Vagina (tissue), 2 donors: ENCODE results near the gene ERICH4. TPM values are rescaled to one million over a fixed set of nuclear protein-coding genes. Genes with fewer than 3 reads are reported as not detected.

ENCODE experiments used
- DNase-seq, 2 donors: peaks; one replicate each; pipeline ENCODE4 v3.0.0-alpha.2; 2017; ENCODE audit errors: extremely low spot score in 2 of 2
- H3K27ac ChIP-seq: fragments of 200-600 bp; sonication (generic); one replicate; pipeline ENCODE4 v1.5.1; 2019
- H3K27me3 ChIP-seq: fragments of 200-600 bp; sonication (generic); one replicate; pipeline ENCODE4 v1.5.1; 2019
- H3K36me3 ChIP-seq, 2 donors: fragments of 200-600 bp; sonication (generic); one replicate each; pipeline ENCODE4 v1.5.1; 2017 to 2019
- H3K4me1 ChIP-seq: fragments of 200-600 bp; sonication (generic); one replicate; pipeline ENCODE4 v1.5.1; 2019
- H3K4me3 ChIP-seq, 2 donors: fragments of 200-600 bp; sonication (generic); 1 replicate in 1 of 2; 2 replicates in 1 of 2; pipeline ENCODE4 v1.5.1; 2016 to 2019
- H3K9me3 ChIP-seq: fragments of 200-600 bp; sonication (generic); one replicate; pipeline ENCODE4 v1.5.1; 2019
- POLR2A ChIP-seq, 2 donors: fragments of 450-650 bp; IDR thresholded peaks; one replicate each; pipeline ENCODE4 v1.6.1; 2017; ENCODE audit warnings: antibody characterized with exemption in 2 of 2, mild to moderate bottlenecking in 2 of 2, moderate library complexity in 2 of 2
- POLR2AphosphoS5 ChIP-seq, 2 donors: sonication (generic); formaldehyde crosslinking; IDR thresholded peaks; one replicate each; pipeline ENCODE4 v1.9.0; 2017; ENCODE audit warnings: antibody characterized with exemption in 2 of 2, mild to moderate bottlenecking in 2 of 2, low read depth in 1 of 2; ENCODE audit not compliant: insufficient read depth in 1 of 2
- intact Hi-C: fragments of 100-400 bp; cut with DNase I; formaldehyde crosslinking; loops from one replicate; pipeline ENCODE4 v1.15.1; 2023
- total RNA-seq: library from RNA; depleted of rRNA; stranded (reverse); fragments of >200 nt; gene quantifications from one replicate; pipeline ENCODE4 v1.2.3, GENCODE V29; 2016
- TF ChIP-seq, protein P1 (sequence below), 3 experiments: fragments of 450-650 bp in 2 of 3; fragments of 200-600 bp in 1 of 3; sonication (generic) in 1 of 3; IDR thresholded peaks; one replicate each; pipeline ENCODE4 v1.5.1; 2017 to 2019; ENCODE audit warnings: antibody characterized with exemption in 3 of 3, mild to moderate bottlenecking in 2 of 3, moderate library complexity in 2 of 3

ERICH4 gene
- total RNA-seq, 1 donor from 2014 or later: not detected

DNA sequence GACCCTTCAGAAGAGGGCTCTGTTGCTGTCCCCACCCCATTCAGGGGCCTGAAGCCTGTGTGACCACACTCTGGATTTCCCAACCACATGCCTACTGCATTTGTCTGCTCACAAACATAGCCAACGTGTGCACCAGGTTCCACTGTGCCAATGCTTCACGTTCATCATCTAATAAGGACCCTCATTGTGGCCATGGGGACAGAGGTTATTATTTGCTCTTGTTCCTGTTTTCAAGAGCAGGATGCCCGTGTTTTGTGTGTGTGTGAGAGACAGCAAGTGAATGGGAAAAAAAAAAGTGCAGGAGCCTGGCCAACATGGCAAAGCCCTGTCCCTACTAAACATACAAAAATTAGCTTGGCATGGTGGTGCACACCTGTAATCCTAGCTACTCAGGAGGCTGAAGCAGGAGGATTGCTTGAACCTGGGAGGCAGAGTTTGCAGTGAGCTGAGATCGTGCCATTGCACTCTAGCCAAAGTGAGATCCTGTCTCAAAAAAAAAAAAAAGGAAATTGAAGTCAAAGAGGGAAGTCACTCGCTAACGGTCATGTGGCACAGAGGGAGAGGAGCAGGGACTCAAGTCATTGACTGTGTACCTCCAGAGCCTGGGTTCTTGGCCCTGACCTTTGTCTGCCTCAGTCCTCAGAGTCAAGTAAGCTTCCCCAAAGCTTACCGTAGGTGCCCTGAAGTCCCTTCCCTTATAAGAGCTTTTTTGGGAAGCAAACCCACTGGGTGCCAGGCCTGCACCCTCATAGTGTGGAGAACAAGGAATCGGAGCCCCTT lies 22.7 kb upstream of the ERICH4 start:
- H3K27ac ChIP-seq: no peak overlapping the region
- no peaks in the 10 kb centered on the region for H3K9me3 ChIP-seq
- no peaks in the 10 kb centered on the region for H3K27me3 ChIP-seq
- intact Hi-C loops: no loop called here
- peaks cover 9% of the 10 kb centered on the region for H3K4me1 ChIP-seq
- DNase-seq: no peak
- TF ChIP-seq, protein P1, sequence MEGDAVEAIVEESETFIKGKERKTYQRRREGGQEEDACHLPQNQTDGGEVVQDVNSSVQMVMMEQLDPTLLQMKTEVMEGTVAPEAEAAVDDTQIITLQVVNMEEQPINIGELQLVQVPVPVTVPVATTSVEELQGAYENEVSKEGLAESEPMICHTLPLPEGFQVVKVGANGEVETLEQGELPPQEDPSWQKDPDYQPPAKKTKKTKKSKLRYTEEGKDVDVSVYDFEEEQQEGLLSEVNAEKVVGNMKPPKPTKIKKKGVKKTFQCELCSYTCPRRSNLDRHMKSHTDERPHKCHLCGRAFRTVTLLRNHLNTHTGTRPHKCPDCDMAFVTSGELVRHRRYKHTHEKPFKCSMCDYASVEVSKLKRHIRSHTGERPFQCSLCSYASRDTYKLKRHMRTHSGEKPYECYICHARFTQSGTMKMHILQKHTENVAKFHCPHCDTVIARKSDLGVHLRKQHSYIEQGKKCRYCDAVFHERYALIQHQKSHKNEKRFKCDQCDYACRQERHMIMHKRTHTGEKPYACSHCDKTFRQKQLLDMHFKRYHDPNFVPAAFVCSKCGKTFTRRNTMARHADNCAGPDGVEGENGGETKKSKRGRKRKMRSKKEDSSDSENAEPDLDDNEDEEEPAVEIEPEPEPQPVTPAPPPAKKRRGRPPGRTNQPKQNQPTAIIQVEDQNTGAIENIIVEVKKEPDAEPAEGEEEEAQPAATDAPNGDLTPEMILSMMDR (IDR thresholded peaks at IDR 0.05): no peak
- TF ChIP-seq POLR2AphosphoS5 (IDR thresholded peaks at IDR 0.05; ENCODE audit: insufficient read depth in 1 of 2, low read depth in 1 of 2) (no peak), POLR2A (IDR thresholded peaks at IDR 0.05) (no peak)
- no peak overlapping the region for H3K4me3 ChIP-seq
- peaks cover 6 to 69% of the 10 kb centered on the region in 2 donors for H3K36me3 ChIP-seq

DNA sequence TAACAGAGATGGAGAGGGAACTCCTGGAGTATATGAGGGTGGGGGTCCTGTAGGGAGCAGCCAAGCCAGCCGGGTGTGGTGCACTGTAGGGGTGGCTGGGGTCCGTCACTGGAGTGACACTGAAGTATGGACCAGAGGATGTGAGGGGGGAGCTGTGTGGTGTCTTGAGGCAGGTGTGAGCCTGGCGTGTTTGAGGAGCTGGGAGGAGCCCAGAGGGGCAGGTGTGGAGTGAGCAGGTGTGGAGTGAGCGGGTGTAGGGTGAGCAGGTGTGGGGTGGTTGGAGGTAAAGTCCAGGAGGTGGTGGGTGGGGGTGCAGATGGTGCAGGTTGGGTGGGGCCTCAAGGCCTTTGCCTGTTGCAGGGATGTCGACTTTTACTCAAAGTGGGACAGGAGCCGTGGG lies 21.6 kb upstream of the ERICH4 start:
- Histone ChIP-seq H3K36me3 (peaks cover 6 to 66% of the 10 kb centered on the region in 2 donors), H3K27me3 (no peaks in the 10 kb centered on the region), H3K9me3 (no peaks in the 10 kb centered on the region), H3K4me1 (peaks cover 19% of the 10 kb centered on the region), H3K4me3 (no peak overlapping the region), H3K27ac (no peak overlapping the region)
- intact Hi-C loops: no loop called here
- TF ChIP-seq POLR2AphosphoS5 (IDR thresholded peaks at IDR 0.05; ENCODE audit: insufficient read depth in 1 of 2, low read depth in 1 of 2) (no peak), POLR2A (IDR thresholded peaks at IDR 0.05) (no peak)
- TF ChIP-seq, protein P1 (IDR thresholded peaks at IDR 0.05): no peak
- DNase-seq: no peak

DNA sequence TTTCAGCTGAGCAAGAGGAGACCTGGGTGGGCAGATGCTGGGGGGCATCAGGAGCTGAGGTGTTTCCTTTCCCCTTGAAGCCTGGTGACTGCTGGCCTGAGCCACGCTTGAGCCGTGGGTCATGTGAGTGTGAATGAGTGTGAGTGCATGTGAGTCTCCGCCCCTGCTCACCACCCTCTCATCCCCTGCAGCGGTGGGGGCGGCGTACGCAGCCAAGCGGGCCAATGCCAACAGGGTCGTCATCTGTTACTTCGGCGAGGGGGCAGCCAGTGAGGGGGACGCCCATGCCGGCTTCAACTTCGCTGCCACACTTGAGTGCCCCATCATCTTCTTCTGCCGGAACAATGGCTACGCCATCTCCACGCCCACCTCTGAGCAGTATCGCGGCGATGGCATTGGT lies 21.0 kb upstream of the ERICH4 start:
- H3K9me3 ChIP-seq: no peaks in the 10 kb centered on the region
- intact Hi-C loops: no loop called here
- no peak overlapping the region for H3K27ac ChIP-seq
- H3K4me3 ChIP-seq: no peak overlapping the region
- H3K27me3 ChIP-seq: no peaks in the 10 kb centered on the region
- H3K36me3 ChIP-seq: peaks cover 6 to 60% of the 10 kb centered on the region in 2 donors
- H3K4me1 ChIP-seq: peaks cover 26% of the 10 kb centered on the region
- DNase-seq: no peak
- TF ChIP-seq, protein P1 (IDR thresholded peaks at IDR 0.05): no peak
- no peak for TF ChIP-seq POLR2AphosphoS5 (IDR thresholded peaks at IDR 0.05; ENCODE audit: insufficient read depth in 1 of 2, low read depth in 1 of 2)
- no peak for TF ChIP-seq POLR2A (IDR thresholded peaks at IDR 0.05)

DNA sequence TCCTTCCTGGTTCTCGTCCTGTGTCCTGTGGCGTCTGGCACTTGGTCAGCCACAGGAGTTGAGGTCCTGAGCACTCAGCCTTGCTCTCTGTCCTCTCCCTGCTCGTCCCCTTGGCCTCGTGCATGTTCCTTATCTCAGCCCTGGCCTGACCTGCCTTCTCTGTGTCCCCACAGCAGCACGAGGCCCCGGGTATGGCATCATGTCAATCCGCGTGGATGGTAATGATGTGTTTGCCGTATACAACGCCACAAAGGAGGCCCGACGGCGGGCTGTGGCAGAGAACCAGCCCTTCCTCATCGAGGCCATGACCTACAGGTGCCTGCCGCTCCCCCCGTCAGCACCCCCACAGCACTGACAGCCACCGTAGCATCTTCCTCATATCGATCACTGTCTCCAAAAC lies 20.5 kb upstream of the ERICH4 start:
- no peak for TF ChIP-seq POLR2AphosphoS5 (IDR thresholded peaks at IDR 0.05; ENCODE audit: insufficient read depth in 1 of 2, low read depth in 1 of 2)
- no peak for TF ChIP-seq POLR2A (IDR thresholded peaks at IDR 0.05)
- TF ChIP-seq, protein P1 (IDR thresholded peaks at IDR 0.05): no peak
- peaks cover 29% of the 10 kb centered on the region for H3K4me1 ChIP-seq
- H3K36me3 ChIP-seq: peaks cover 6 to 55% of the 10 kb centered on the region in 2 donors
- no peak overlapping the region for H3K27ac ChIP-seq
- DNase-seq: no peak
- H3K9me3 ChIP-seq: no peaks in the 10 kb centered on the region
- no peaks in the 10 kb centered on the region for H3K27me3 ChIP-seq
- no peak overlapping the region for H3K4me3 ChIP-seq
- intact Hi-C loops: no loop called here

DNA sequence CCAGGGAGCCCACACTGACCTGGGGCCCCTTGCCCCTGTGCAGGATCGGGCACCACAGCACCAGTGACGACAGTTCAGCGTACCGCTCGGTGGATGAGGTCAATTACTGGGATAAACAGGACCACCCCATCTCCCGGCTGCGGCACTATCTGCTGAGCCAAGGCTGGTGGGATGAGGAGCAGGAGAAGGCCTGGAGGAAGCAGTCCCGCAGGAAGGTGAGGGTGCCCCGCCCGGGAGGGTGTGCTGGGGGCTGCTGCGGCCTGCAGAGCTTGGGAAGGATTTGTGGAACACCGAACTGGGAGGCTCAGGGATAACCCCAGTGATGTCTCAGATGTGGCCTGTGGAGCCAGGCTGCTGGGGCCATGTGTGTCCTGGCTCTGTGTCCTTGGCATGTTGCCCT lies 20.0 kb upstream of the ERICH4 start:
- no peak for DNase-seq
- no peak overlapping the region for H3K27ac ChIP-seq
- TF ChIP-seq POLR2A (IDR thresholded peaks at IDR 0.05): no peak
- no peak for TF ChIP-seq POLR2AphosphoS5 (IDR thresholded peaks at IDR 0.05; ENCODE audit: insufficient read depth in 1 of 2, low read depth in 1 of 2)
- TF ChIP-seq, protein P1 (IDR thresholded peaks at IDR 0.05): no peak
- peaks cover 34% of the 10 kb centered on the region for H3K4me1 ChIP-seq
- no peak overlapping the region for H3K4me3 ChIP-seq
- peaks cover 6 to 55% of the 10 kb centered on the region in 2 donors for H3K36me3 ChIP-seq
- H3K27me3 ChIP-seq: no peaks in the 10 kb centered on the region
- intact Hi-C loops: no loop called here
- no peaks in the 10 kb centered on the region for H3K9me3 ChIP-seq
